Astrocyte (in vitro differentiated cells and primary cell): ENCODE measurements around the gene UGT1A6.

Experiments used
- CTCF ChIP-seq: IDR thresholded peaks from 2 replicates; pipeline ENCODE4 v1.5.1; 2011; ENCODE audit warnings: low read depth, mild to moderate bottlenecking, inconsistent platforms, low read length, moderate library complexity; ENCODE audit not compliant: insufficient read depth
- EZH2 ChIP-seq: IDR thresholded peaks from 2 replicates; pipeline ENCODE4 v1.6.1; 2012; ENCODE audit warnings: mild to moderate bottlenecking, low read length, inconsistent platforms; ENCODE audit not compliant: insufficient read depth

GRCh38 chr2:233802132-233802815 is 109.6 kb downstream of the UGT1A6 start:
- TF ChIP-seq CTCF = no peak
- no peak for TF ChIP-seq EZH2
